ENCODE measurements around the gene TENM3. TPM values are rescaled to one million over a fixed set of nuclear protein-coding genes. Genes with fewer than 3 reads are reported as not detected.

TENM3 gene
- total and polyA plus RNA-seq, 7 experiments from 2014 or later: not detected

GRCh38 chr4:182427554-182427953, 184.4 kb downstream of the TENM3 start:
- Mint-ChIP-seq H3K4me3 (no peak overlapping the region), H3K27me3 (peaks cover 0 to 37% (median 10%) of the 10 kb centered on the region in 5 donors), H3K36me3 (no peaks in the 10 kb centered on the region), H3K9me3 (peaks cover 0 to 3% (median 0%) of the 10 kb centered on the region in 11 donors), H3K27ac (no peak overlapping the region), H3K4me1 (no peaks in the 10 kb centered on the region)
- DNase-seq (no peak), ATAC-seq (no peak)
- Histone ChIP-seq H3K27ac (ENCODE audit: low read depth, low read length) (no peak overlapping the region), H3K36me3 (ENCODE audit: control insufficient read depth in 2 of 3, insufficient read depth in 3 of 3, low read length in 3 of 3) (no peaks in the 10 kb centered on the region), H3K4me1 (ENCODE audit: control insufficient read depth in 2 of 2, insufficient read depth in 2 of 2, low read length in 2 of 2) (no peaks in the 10 kb centered on the region), H3K4me3 (ENCODE audit: low read length) (no peak overlapping the region), H3K27me3 (ENCODE audit: control insufficient read depth in 2 of 2, insufficient read depth in 2 of 2, low read length in 2 of 2) (no peaks in the 10 kb centered on the region), H3K9me3 (ENCODE audit: control insufficient read depth in 2 of 3, low read length in 3 of 3) (no peaks in the 10 kb centered on the region)
- CTCF ChIA-PET: no interaction called here
- POLR2A ChIA-PET: no interaction called here
- intact Hi-C loops (cut with micrococcal nuclease): no loop called here

GRCh38 chr4:182429896-182430295, 186.7 kb downstream of the TENM3 start:
- no peaks in the 10 kb centered on the region for H3K27me3 ChIP-seq (ENCODE audit: control insufficient read depth in 2 of 2, insufficient read depth in 2 of 2, low read length in 2 of 2)
- Mint-ChIP-seq H3K36me3 (no peaks in the 10 kb centered on the region), H3K27ac (no peak overlapping the region), H3K4me3 (no peak overlapping the region), H3K27me3 (peaks cover 0 to 35% (median 13%) of the 10 kb centered on the region in 5 donors), H3K4me1 (no peaks in the 10 kb centered on the region), H3K9me3 (peaks cover 0 to 3% (median 0%) of the 10 kb centered on the region in 11 donors)
- ChIA-PET POLR2A (no interaction called here), CTCF (no interaction called here)
- no peaks in the 10 kb centered on the region for H3K4me1 ChIP-seq (ENCODE audit: control insufficient read depth in 2 of 2, insufficient read depth in 2 of 2, low read length in 2 of 2)
- H3K36me3 ChIP-seq (ENCODE audit: control insufficient read depth in 2 of 3, insufficient read depth in 3 of 3, low read length in 3 of 3): no peaks in the 10 kb centered on the region
- ATAC-seq (no peak), DNase-seq (no peak)
- intact Hi-C loops (cut with micrococcal nuclease): no loop called here
- no peaks in the 10 kb centered on the region for H3K9me3 ChIP-seq (ENCODE audit: control insufficient read depth in 2 of 3, low read length in 3 of 3)
- H3K27ac ChIP-seq (ENCODE audit: low read depth, low read length): no peak overlapping the region
- H3K4me3 ChIP-seq (ENCODE audit: low read length): no peak overlapping the region

GRCh38 chr4:182432819-182433218, 189.6 kb downstream of the TENM3 start:
- Mint-ChIP-seq H3K9me3 (peaks cover 0 to 1% (median 0%) of the 10 kb centered on the region in 11 donors), H3K27ac (no peak overlapping the region), H3K36me3 (no peaks in the 10 kb centered on the region), H3K27me3 (peaks cover 0 to 29% (median 13%) of the 10 kb centered on the region in 5 donors), H3K4me3 (no peak overlapping the region), H3K4me1 (no peaks in the 10 kb centered on the region)
- no peak overlapping the region for H3K27ac ChIP-seq (ENCODE audit: low read depth, low read length)
- POLR2A ChIA-PET: no interaction called here
- CTCF ChIA-PET: no interaction called here
- H3K36me3 ChIP-seq (ENCODE audit: control insufficient read depth in 2 of 3, insufficient read depth in 3 of 3, low read length in 3 of 3): no peaks in the 10 kb centered on the region
- H3K9me3 ChIP-seq (ENCODE audit: control insufficient read depth in 2 of 3, low read length in 3 of 3): no peaks in the 10 kb centered on the region
- no peak overlapping the region for H3K4me3 ChIP-seq (ENCODE audit: low read length)
- no peaks in the 10 kb centered on the region for H3K27me3 ChIP-seq (ENCODE audit: control insufficient read depth in 2 of 2, insufficient read depth in 2 of 2, low read length in 2 of 2)
- no peak for DNase-seq
- no peaks in the 10 kb centered on the region for H3K4me1 ChIP-seq (ENCODE audit: control insufficient read depth in 2 of 2, insufficient read depth in 2 of 2, low read length in 2 of 2)
- no peak for ATAC-seq
- intact Hi-C loops (cut with micrococcal nuclease): no loop called here

- no peak for ATAC-seq
- Mint-ChIP-seq H3K27ac (no peak overlapping the region), H3K4me1 (no peaks in the 10 kb centered on the region), H3K36me3 (no peaks in the 10 kb centered on the region), H3K9me3 (peaks cover 0 to 2% (median 0%) of the 10 kb centered on the region in 11 donors), H3K27me3 (peaks cover 0 to 32% (median 9%) of the 10 kb centered on the region in 5 donors), H3K4me3 (no peak overlapping the region)
- H3K27ac ChIP-seq (ENCODE audit: low read depth, low read length): no peak overlapping the region
- ChIA-PET POLR2A (no interaction called here), CTCF (no interaction called here)
- no peaks in the 10 kb centered on the region for H3K9me3 ChIP-seq (ENCODE audit: control insufficient read depth in 2 of 3, low read length in 3 of 3)
- H3K27me3 ChIP-seq (ENCODE audit: control insufficient read depth in 2 of 2, insufficient read depth in 2 of 2, low read length in 2 of 2): no peaks in the 10 kb centered on the region
- no peaks in the 10 kb centered on the region for H3K4me1 ChIP-seq (ENCODE audit: control insufficient read depth in 2 of 2, insufficient read depth in 2 of 2, low read length in 2 of 2)
- DNase-seq: no peak
- intact Hi-C loops (cut with micrococcal nuclease): no loop called here
- H3K4me3 ChIP-seq (ENCODE audit: low read length): no peak overlapping the region
- no peaks in the 10 kb centered on the region for H3K36me3 ChIP-seq (ENCODE audit: control insufficient read depth in 2 of 3, insufficient read depth in 3 of 3, low read length in 3 of 3)
These were observed 191.5 kb downstream of the TENM3 start for GRCh38 chr4:182434720-182435119.

- no peaks in the 10 kb centered on the region for H3K27me3 ChIP-seq (ENCODE audit: control insufficient read depth in 2 of 2, insufficient read depth in 2 of 2, low read length in 2 of 2)
- ChIA-PET CTCF (no interaction called here), POLR2A (no interaction called here)
- no peak overlapping the region for H3K4me3 Mint-ChIP-seq
- no peaks in the 10 kb centered on the region for H3K9me3 ChIP-seq (ENCODE audit: control insufficient read depth in 2 of 3, low read length in 3 of 3)
- intact Hi-C loops (cut with micrococcal nuclease): no loop called here
- no peak for DNase-seq
- H3K4me3 ChIP-seq (ENCODE audit: low read length): no peak overlapping the region
- peaks cover 0 to 3% (median 0%) of the 10 kb centered on the region in 11 donors for H3K9me3 Mint-ChIP-seq
- H3K4me1 Mint-ChIP-seq: no peaks in the 10 kb centered on the region
- no peak for ATAC-seq
- no peaks in the 10 kb centered on the region for H3K36me3 ChIP-seq (ENCODE audit: control insufficient read depth in 2 of 3, insufficient read depth in 3 of 3, low read length in 3 of 3)
- H3K27ac ChIP-seq (ENCODE audit: low read depth, low read length): no peak overlapping the region
- peaks cover 0 to 31% (median 11%) of the 10 kb centered on the region in 5 donors for H3K27me3 Mint-ChIP-seq
- no peak overlapping the region for H3K27ac Mint-ChIP-seq
- no peaks in the 10 kb centered on the region for H3K36me3 Mint-ChIP-seq
- no peaks in the 10 kb centered on the region for H3K4me1 ChIP-seq (ENCODE audit: control insufficient read depth in 2 of 2, insufficient read depth in 2 of 2, low read length in 2 of 2)
These were observed 192.2 kb downstream of the TENM3 start for GRCh38 chr4:182435401-182435800.

GRCh38 chr4:182443070-182443469, 199.9 kb downstream of the TENM3 start:
- H3K4me1 Mint-ChIP-seq: peaks cover 2 to 10% (median 9%) of the 10 kb centered on the region in 7 donors
- ChIA-PET CTCF (no interaction called here), POLR2A (no interaction called here)
- H3K27me3 ChIP-seq (ENCODE audit: control insufficient read depth in 2 of 2, insufficient read depth in 2 of 2, low read length in 2 of 2): no peaks in the 10 kb centered on the region
- intact Hi-C loops (cut with micrococcal nuclease): no loop called here
- peaks cover 0 to 3% (median 0%) of the 10 kb centered on the region in 5 donors for H3K36me3 Mint-ChIP-seq
- no peak for DNase-seq
- H3K4me3 ChIP-seq (ENCODE audit: low read length): no peak overlapping the region
- H3K36me3 ChIP-seq (ENCODE audit: control insufficient read depth in 2 of 3, insufficient read depth in 3 of 3, low read length in 3 of 3): no peaks in the 10 kb centered on the region
- no peak overlapping the region for H3K4me3 Mint-ChIP-seq
- no peaks in the 10 kb centered on the region for H3K4me1 ChIP-seq (ENCODE audit: control insufficient read depth in 2 of 2, insufficient read depth in 2 of 2, low read length in 2 of 2)
- ATAC-seq: no peak
- no peak overlapping the region for H3K27ac ChIP-seq (ENCODE audit: low read depth, low read length)
- H3K9me3 ChIP-seq (ENCODE audit: control insufficient read depth in 2 of 3, low read length in 3 of 3): no peaks in the 10 kb centered on the region
- H3K27ac Mint-ChIP-seq: no peak overlapping the region
- H3K9me3 Mint-ChIP-seq: peaks cover 0 to 8% (median 1%) of the 10 kb centered on the region in 11 donors
- peaks cover 29 to 67% (median 48%) of the 10 kb centered on the region in 5 donors for H3K27me3 Mint-ChIP-seq

- no peak overlapping the region for H3K27ac Mint-ChIP-seq
- H3K36me3 Mint-ChIP-seq: peaks cover 0 to 3% (median 0%) of the 10 kb centered on the region in 5 donors
- Histone ChIP-seq H3K36me3 (ENCODE audit: control insufficient read depth in 2 of 3, insufficient read depth in 3 of 3, low read length in 3 of 3) (no peaks in the 10 kb centered on the region), H3K4me1 (ENCODE audit: control insufficient read depth in 2 of 2, insufficient read depth in 2 of 2, low read length in 2 of 2) (peaks cover 5 to 11% of the 10 kb centered on the region in 2 donors), H3K27me3 (ENCODE audit: control insufficient read depth in 2 of 2, insufficient read depth in 2 of 2, low read length in 2 of 2) (peaks cover 0 to 23% of the 10 kb centered on the region in 2 donors), H3K27ac (ENCODE audit: low read depth, low read length) (no peak overlapping the region), H3K9me3 (ENCODE audit: control insufficient read depth in 2 of 3, low read length in 3 of 3) (no peaks in the 10 kb centered on the region), H3K4me3 (ENCODE audit: low read length) (no peak overlapping the region)
- H3K4me1 Mint-ChIP-seq: peaks cover 10 to 25% (median 23%) of the 10 kb centered on the region in 7 donors
- CTCF ChIA-PET: no interaction called here
- intact Hi-C loops (cut with micrococcal nuclease): no loop called here
- no peak for ATAC-seq
- POLR2A ChIA-PET: no interaction called here
- DNase-seq: no peak
- H3K27me3 Mint-ChIP-seq: peaks cover 65 to 76% (median 71%) of the 10 kb centered on the region in 5 donors
- H3K4me3 Mint-ChIP-seq: peak overlapping the region; percentile 28 to 85 (median 72)
- peaks cover 0 to 8% (median 0%) of the 10 kb centered on the region in 11 donors for H3K9me3 Mint-ChIP-seq
These were observed 204.6 kb downstream of the TENM3 start for GRCh38 chr4:182447767-182448280.
